GM12874 (cell line): ENCODE measurements around the gene ADCY1.

ENCODE experiments used
- TF ChIP-seq, protein P1 (sequence below): IDR thresholded peaks from 2 replicates; pipeline ENCODE4 v1.5.1; 2011; ENCODE audit warnings: low read depth, mild to moderate bottlenecking, control low read depth, low read length, moderate library complexity; ENCODE audit not compliant: insufficient read depth

The ADCY1 gene

DNA sequence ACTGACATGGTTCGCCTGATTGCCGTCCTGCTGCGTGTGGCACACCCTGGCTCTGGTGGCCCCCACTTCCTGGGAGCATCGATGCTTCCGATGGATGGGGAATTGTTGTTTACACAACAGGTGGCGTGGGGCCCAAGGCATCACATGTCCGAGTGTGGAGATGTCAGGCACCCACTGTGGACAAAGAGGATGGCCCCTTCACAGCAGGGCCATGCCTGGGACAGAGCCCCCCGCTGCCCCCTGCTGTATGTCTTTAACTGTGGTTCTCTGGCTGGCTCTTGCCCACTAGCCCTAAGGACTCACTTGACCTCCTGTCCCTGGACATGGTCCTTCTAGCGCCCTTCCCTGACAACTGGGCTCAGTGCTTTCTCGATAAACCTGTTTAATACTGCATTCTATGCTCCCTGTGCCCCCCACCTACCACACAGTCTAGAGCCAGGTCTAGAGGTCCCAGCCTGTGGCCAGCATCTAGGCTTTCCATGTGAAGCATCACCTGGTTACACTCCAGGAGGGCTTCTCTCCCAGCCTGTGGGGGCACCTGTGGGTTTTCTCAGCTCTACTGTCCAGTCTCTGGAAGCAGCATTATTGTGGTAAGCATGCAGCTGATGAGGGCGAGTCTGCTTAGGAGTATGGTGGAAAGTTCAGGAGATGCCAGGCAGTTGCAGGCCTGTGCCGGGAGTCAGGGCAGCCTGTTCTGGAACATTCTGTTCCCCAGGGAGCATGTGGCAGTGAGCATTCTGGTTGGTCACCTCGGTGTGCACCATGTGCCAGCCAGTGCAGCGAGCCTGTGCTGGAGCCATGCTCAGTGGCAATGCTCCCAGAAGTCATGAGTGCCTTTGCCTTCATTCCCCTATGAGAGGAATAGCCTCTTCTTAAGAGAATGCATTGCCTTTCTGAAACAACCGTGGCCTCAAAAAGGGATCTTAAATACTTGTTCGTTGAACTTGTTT is 10.4 kb downstream of the ADCY1 start:
- TF ChIP-seq, protein P1, sequence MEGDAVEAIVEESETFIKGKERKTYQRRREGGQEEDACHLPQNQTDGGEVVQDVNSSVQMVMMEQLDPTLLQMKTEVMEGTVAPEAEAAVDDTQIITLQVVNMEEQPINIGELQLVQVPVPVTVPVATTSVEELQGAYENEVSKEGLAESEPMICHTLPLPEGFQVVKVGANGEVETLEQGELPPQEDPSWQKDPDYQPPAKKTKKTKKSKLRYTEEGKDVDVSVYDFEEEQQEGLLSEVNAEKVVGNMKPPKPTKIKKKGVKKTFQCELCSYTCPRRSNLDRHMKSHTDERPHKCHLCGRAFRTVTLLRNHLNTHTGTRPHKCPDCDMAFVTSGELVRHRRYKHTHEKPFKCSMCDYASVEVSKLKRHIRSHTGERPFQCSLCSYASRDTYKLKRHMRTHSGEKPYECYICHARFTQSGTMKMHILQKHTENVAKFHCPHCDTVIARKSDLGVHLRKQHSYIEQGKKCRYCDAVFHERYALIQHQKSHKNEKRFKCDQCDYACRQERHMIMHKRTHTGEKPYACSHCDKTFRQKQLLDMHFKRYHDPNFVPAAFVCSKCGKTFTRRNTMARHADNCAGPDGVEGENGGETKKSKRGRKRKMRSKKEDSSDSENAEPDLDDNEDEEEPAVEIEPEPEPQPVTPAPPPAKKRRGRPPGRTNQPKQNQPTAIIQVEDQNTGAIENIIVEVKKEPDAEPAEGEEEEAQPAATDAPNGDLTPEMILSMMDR, result no peak

DNA sequence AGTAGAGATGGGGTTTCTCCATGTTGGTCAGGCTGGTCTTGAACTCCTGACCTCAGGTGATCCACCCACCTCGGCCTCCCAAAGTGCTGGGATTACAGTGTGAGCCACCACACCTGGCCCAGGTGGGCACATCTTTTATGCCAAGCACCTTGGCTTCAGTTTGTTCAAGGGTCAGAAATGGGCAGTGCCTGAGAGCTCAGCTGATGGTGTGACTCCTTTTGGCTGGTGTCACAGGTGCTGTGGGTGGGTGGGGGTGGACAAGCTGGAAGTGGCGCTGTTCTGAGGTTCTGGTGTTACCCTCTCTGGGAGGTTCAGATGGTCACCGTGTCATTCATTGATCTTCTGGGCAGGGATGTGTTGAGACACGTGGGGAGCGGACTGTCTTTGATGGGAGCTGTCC is 11.5 kb downstream of the ADCY1 start:
- TF ChIP-seq, protein P1, result no peak

DNA sequence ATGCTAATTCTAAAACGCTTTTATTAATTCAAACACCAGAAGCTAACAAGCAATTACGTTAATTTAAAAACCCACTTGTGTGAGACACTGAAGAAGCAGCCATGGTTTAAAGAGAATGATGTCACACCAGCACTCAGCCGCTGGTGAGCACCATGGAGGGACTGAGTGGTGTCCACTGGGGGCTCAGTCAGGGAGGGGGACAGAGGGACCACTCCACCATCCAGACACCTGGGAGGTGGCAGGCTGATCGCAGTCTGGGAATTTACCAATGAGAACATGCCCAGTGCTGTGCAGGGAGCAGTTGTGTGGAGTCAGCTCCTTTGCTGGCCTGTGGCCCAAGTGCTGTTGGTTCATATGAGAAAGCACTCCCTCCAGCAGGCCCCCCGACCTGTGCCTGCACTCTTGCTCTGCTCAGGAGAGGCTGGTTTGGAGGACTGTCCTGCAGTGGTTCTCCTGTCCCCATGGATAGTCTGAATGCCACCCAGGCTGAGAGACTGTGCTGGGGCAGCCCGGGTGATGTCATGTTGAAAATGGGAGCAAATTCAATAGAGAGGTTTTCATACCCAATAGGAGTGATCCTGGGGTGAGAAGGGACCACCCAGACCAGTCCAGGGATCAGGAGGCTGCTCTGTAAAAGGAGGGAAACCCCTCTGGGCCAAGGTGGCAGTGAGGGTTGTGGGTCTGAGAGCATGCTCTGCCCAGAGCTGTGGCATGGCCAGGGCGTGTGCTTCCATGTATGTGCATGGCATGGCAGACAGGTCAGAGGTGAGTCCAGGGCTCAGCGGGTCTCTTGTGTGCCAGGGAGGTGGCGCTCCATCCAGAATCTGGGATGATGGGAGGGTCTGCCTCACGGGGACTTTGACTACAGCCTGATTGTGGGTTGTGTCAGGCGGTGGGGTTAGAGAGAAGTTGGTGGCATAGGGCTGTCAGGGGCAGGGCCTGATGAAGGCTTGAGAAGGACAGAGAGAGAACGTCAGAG is 12.7 kb downstream of the ADCY1 start:
- TF ChIP-seq, protein P1, result no peak

DNA sequence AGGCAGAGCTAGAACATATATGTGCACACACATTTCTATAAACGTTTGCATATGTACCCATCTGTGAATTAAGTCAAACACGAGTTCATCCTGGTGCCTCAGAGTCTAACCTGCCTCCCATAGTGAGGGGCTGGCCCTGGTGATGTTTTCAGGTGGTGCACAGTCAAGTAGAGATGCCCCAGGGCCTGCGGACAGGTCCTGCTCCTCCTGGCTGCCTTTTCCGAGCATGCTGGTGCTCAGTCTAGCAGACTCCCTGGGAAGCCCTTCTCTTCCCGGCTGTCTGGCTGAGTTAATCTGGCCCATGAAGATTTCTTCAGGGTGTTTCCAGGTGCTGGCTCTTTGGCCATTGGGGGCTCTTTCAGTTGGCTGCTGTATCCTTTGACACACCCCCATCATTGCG is 14.3 kb downstream of the ADCY1 start:
- TF ChIP-seq, protein P1, result no peak

DNA sequence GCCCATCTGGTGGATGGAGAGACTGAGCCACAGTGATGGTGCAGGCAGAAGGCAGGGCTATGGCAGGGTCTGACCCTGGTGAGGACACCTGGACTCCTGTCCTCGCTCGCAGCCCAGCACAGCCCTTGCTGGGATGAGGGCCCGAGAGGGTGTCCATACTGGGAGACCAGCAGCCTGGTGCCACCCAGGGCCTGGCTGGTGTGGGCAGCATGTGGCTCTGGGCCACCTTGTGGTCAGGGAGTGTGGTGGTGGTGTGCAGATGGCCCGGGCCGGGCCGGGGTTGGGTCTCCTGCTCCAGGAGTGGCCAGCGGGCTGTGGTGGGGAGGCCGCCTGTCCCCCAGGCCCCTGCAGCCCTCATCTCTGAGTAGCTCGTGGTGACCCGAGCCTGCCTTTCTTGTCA is 14.9 kb downstream of the ADCY1 start:
- TF ChIP-seq, protein P1, result no peak

DNA sequence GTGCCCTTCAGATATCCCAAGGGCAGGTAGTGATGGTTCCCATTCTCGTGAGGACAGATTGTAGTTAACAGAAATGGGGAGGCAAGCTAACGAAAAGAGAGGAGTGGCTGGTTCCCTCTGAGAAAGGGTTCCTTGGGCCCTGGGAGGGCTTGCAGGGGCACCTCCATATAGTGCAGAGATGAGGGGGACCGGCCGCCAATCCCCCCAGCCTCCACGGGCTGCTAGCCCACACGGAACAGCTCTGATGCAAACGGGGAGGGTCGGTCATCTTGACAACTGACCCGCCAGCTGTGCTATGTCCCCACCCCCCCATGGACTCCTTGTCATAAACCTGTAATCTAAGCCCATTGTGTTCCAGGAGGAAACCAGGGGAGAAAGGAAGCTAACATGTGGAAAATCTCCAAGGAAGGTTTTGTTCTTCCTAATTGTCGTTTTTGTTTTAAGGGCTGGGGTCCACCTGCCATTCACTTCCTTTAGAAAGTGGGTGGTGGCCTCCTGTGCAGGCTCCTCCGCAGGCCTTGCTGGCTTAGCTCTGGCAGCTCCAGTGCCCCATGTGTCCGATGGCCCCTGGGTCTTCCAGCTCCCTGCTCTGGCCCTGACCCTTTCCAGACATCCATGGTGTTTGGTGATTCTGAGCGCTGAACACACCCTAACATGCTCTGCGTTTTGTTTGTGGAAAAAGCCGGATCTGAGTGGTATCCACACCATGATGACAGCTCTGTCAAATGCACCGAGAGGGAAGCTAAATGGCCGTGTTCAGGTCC is 15.9 kb downstream of the ADCY1 start:
- TF ChIP-seq, protein P1, result no peak

DNA sequence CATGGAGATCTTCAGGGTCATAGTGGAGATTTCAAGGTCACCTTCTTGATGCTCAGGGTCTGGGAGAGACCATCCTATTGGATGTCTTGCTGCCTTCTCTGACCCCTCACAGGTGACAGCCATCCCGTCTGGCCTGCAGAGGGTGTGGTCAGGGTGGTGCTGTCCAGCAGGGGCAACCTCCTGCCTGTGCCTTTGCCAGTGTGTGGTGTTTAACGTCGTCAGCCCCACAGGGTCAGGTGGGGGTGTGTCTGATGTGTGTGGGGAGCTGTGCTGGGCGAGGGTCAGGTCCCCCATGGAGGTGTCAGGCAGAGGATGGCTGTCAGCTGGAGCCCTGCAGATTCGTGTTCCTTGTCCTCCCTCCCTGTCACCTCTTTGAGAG is 16.5 kb downstream of the ADCY1 start:
- TF ChIP-seq, protein P1, result no peak
